GM12874 (cell line): Measurements from ENCODE around the gene IL11.

Experiments used
- CTCF ChIP-seq: IDR thresholded peaks from 2 replicates; pipeline ENCODE4 v1.5.1; 2011; ENCODE audit warnings: low read depth, mild to moderate bottlenecking, control low read depth, low read length, moderate library complexity; ENCODE audit not compliant: insufficient read depth

The IL11 gene

GRCh38 chr19:55333870-55334269, 36.4 kb downstream of the IL11 start:
- TF ChIP-seq CTCF: no peak

- no peak for TF ChIP-seq CTCF
Measured at GRCh38 chr19:55325172-55325571, 45.1 kb downstream of the IL11 start, which contains the start of gene TMEM150B. TMEM150B (minus strand) TSS chr19:55325341; CDS start chr19:55321036, 4,305 bp downstream.

GRCh38 chr19:55324662-55325061, 45.6 kb downstream of the IL11 start:
- TF ChIP-seq CTCF: no peak

- TF ChIP-seq CTCF: no peak
Measured at GRCh38 chr19:55322204-55322885, 47.9 kb downstream of the IL11 start.

- TF ChIP-seq CTCF: no peak
Measured at GRCh38 chr19:55321466-55322137, 48.7 kb downstream of the IL11 start.

- TF ChIP-seq CTCF: no peak
Measured at GRCh38 chr19:55320844-55321419, 49.3 kb downstream of the IL11 start.

GRCh38 chr19:55319785-55320184, 50.5 kb downstream of the IL11 start:
- no peak for TF ChIP-seq CTCF
